PC-9 (cell line): ENCODE measurements around the gene GSDME. TPM values are rescaled to one million over a fixed set of nuclear protein-coding genes. Genes with fewer than 3 reads are reported as not detected.
A peak's percentile ranks its signal among the peaks of the same experiment; 100 is the strongest.

ENCODE experiments used
- BruUV-seq: library from RNA; stranded (reverse); fragments of 400-500 nt; replicated peaks from 2 replicates; lab custom pipeline; 2021; lab: Mats Ljungman, UMichigan
- CTCF ChIA-PET: fragments of 300-600 bp; sonication (Branson Sonifier 250); formaldehyde crosslinking; loops from one replicate; lab custom pipeline; 2022; ENCODE audit warnings: antibody characterized with exemption; lab: Charles Lee
- POLR2A ChIA-PET: fragments of 300-600 bp; sonication (Branson Sonifier 250); formaldehyde crosslinking; loops from one replicate; lab custom pipeline; 2022; ENCODE audit warnings: antibody characterized with exemption; ENCODE audit not compliant: unreplicated experiment; lab: Charles Lee
- DNase-seq, 2 experiments: peaks; one replicate each; pipeline versions ENCODE4 v3.0.0 to v3.0.0-alpha.2; 2015 to 2022; ENCODE audit warnings: mixed read lengths in 1 of 2
- H2AFZ ChIP-seq: fragments of 200-600 bp; sonication (generic); 2 replicates; pipeline ENCODE4 v1.8.1; 2017; ENCODE audit warnings: antibody characterized with exemption
- H3F3A ChIP-seq: fragments of 200-600 bp; sonication (generic); 2 replicates; pipeline ENCODE4 v1.8.1; 2017; ENCODE audit warnings: antibody characterized with exemption, mild to moderate bottlenecking, low read depth; ENCODE audit not compliant: insufficient read depth
- H3K27ac ChIP-seq: fragments of 200-600 bp; sonication (generic); 2 replicates; pipeline ENCODE4 v1.6.1; 2016; ENCODE audit warnings: mixed run types
- H3K27me3 ChIP-seq: fragments of 200-600 bp; sonication (generic); 2 replicates; pipeline ENCODE4 v1.6.1; 2016; ENCODE audit warnings: low read depth, mixed run types; ENCODE audit not compliant: insufficient read depth
- H3K36me3 ChIP-seq: fragments of 200-600 bp; sonication (generic); 2 replicates; pipeline ENCODE4 v1.6.1; 2016; ENCODE audit warnings: low read depth, mixed run types
- H3K4me1 ChIP-seq: fragments of 200-600 bp; sonication (generic); replicated peaks from 2 replicates; pipeline ENCODE4 v1.6.1; 2016; ENCODE audit warnings: mixed run types; ENCODE audit not compliant: insufficient read depth
- H3K4me2 ChIP-seq: fragments of 200-600 bp; sonication (generic); 2 replicates; pipeline ENCODE4 v1.6.1; 2017; ENCODE audit warnings: mixed run types
- H3K4me3 ChIP-seq: fragments of 200-600 bp; sonication (generic); 2 replicates; pipeline ENCODE4 v1.6.1; 2016; ENCODE audit warnings: mixed run types
- H3K79me2 ChIP-seq: fragments of 200-600 bp; sonication (generic); 2 replicates; pipeline ENCODE4 v1.6.1; 2017; ENCODE audit warnings: low read depth, mixed run types
- H3K9me2 ChIP-seq: fragments of 200-600 bp; sonication (generic); 2 replicates; pipeline ENCODE4 v1.8.1; 2017; ENCODE audit warnings: mild to moderate bottlenecking; ENCODE audit not compliant: insufficient read depth
- H3K9me3 ChIP-seq: fragments of 200-600 bp; sonication (generic); 2 replicates; pipeline ENCODE4 v1.8.1; 2016; ENCODE audit warnings: low read depth; ENCODE audit not compliant: insufficient read depth
- H4K20me1 ChIP-seq: fragments of 200-600 bp; sonication (generic); 2 replicates; pipeline ENCODE4 v1.8.1; 2017; ENCODE audit not compliant: insufficient read depth
- EZH2 ChIP-seq: fragments of 200-600 bp; sonication (generic); IDR thresholded peaks from 2 replicates; pipeline ENCODE4 v1.8.0; 2017; ENCODE audit warnings: antibody characterized with exemption, low read depth
- intact Hi-C: fragments of 100-400 bp; cut with micrococcal nuclease; formaldehyde crosslinking; loops from one replicate; pipeline ENCODE4 v1.10.0; 2022; ENCODE audit not compliant: unreplicated experiment
- total RNA-seq: library from RNA; stranded (reverse); gene quantifications from 2 replicates; pipeline ENCODE4 v1.2.3, GENCODE V29; 2021
- TF ChIP-seq, protein P1 (sequence below): fragments of 200-600 bp; sonication (generic); conservative IDR thresholded peaks from 2 replicates; pipeline ENCODE4 v1.6.1; 2017; ENCODE audit warnings: mixed run types, antibody characterized with exemption, mild to moderate bottlenecking, moderate library complexity

Gene GSDME
- total RNA-seq, 1 experiment from 2014 or later: 11.5 TPM

DNA sequence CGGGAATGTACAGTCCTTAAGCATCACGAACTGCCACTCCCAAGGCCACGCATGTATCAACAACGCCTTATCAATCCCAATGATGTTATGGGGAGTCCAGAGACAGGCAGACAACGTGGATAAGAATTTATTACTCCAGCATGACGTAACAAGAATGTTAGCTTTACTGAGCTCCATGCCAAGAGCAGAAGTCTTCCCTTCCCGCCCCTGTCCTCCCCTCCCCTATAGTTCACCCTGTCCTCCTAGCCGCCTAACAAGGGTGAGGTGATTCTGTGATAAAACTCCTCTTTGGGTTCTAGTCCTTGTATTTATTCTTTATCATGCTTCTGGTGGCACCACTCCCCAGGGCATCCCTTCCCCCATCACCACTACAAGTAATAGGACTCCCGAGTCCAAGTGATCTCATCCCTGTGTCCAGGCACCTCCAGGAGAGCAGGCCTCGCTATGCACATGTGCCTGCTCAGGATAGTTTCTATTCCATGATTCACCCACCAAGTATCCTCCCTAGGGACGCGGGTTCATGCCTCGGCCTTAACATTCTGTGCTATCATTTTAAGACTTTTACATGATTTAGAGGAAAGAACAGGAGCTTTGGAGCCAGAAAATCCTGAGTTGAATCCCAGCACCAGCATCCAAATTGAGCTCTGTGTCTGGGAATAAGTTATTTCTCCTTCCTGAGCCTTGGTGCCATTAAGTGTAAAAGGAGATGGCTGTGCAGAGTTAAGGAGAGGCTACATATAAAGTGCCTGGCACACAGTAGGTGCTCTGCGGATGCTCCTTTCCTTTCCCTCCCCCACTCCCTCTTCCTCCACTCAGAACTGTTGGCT is 15.4 kb downstream of the GSDME start:
- Histone ChIP-seq H3K9me3 (peaks cover 16% of the 10 kb centered on the region), H3K36me3 (no peaks in the 10 kb centered on the region), H3K79me2 (no peaks in the 10 kb centered on the region), H2AFZ (no peak overlapping the region), H3K9me2 (no peaks in the 10 kb centered on the region), H3K4me2 (no peak overlapping the region), H3F3A (no peaks in the 10 kb centered on the region), H3K27me3 (no peaks in the 10 kb centered on the region), H3K27ac (no peak overlapping the region), H3K4me1 (no peaks in the 10 kb centered on the region), H3K4me3 (no peak overlapping the region), H4K20me1 (no peaks in the 10 kb centered on the region)
- ChIA-PET CTCF (no interaction called here), POLR2A (no interaction called here)
- intact Hi-C loops: no loop called here
- TF ChIP-seq EZH2: no peak
- TF ChIP-seq, protein P1, sequence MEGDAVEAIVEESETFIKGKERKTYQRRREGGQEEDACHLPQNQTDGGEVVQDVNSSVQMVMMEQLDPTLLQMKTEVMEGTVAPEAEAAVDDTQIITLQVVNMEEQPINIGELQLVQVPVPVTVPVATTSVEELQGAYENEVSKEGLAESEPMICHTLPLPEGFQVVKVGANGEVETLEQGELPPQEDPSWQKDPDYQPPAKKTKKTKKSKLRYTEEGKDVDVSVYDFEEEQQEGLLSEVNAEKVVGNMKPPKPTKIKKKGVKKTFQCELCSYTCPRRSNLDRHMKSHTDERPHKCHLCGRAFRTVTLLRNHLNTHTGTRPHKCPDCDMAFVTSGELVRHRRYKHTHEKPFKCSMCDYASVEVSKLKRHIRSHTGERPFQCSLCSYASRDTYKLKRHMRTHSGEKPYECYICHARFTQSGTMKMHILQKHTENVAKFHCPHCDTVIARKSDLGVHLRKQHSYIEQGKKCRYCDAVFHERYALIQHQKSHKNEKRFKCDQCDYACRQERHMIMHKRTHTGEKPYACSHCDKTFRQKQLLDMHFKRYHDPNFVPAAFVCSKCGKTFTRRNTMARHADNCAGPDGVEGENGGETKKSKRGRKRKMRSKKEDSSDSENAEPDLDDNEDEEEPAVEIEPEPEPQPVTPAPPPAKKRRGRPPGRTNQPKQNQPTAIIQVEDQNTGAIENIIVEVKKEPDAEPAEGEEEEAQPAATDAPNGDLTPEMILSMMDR: no peak
- BruUV-seq: no TSS peak
- peak in 1 of 2 experiments; percentile 14 for DNase-seq

DNA sequence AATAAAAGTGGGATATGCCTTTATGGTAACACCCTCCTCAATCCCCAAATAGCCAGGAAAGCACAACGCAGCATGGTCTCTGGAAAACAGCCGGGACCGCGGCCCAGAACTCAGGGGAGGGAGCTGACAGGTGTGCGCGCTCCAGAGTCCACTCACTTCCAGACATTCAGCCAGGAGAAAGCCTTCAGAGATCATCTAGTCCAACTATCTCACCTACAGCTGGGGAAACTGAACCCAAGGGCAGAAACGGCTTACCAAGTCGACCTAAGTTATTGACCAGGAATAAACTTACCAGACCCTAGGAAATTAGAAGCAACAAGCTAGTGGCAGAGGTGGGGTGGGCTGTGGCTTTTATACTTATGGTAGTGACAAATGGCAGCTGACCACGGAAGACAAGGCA is 16.4 kb downstream of the GSDME start:
- TF ChIP-seq, protein P1: no peak
- no peak for TF ChIP-seq EZH2
- Histone ChIP-seq H3K4me3 (no peak overlapping the region), H3K79me2 (no peaks in the 10 kb centered on the region), H3K4me1 (no peaks in the 10 kb centered on the region), H3K27ac (no peak overlapping the region), H4K20me1 (no peaks in the 10 kb centered on the region), H3K9me3 (peaks cover 16% of the 10 kb centered on the region), H3K9me2 (no peaks in the 10 kb centered on the region), H3K36me3 (no peaks in the 10 kb centered on the region), H3K27me3 (no peaks in the 10 kb centered on the region), H3F3A (no peaks in the 10 kb centered on the region), H3K4me2 (no peak overlapping the region), H2AFZ (no peak overlapping the region)
- DNase-seq: no peak
- BruUV-seq: no TSS peak
- CTCF ChIA-PET: no interaction called here
- intact Hi-C loops: no loop called here
- POLR2A ChIA-PET: no interaction called here

DNA sequence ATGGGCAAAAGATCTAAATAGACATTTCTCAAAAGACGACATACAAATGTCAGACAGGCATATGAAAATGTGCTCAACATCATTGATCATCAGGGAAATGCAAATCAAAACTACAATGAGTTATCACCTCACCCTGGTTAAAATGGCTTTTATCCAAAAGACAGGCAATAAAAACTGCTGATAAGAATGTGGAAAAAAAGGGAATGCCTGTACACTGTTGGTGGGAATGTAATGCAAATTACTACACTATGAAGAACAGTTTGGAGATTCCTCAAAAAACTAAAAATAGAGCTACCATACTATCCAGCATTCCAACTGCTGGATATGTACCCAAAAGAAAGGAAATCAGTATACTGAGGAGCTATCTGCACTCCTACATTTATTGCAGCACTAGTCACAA is 18.0 kb downstream of the GSDME start:
- POLR2A ChIA-PET: no interaction called here
- Histone ChIP-seq H3K27me3 (no peaks in the 10 kb centered on the region), H3K27ac (no peak overlapping the region), H3K4me2 (no peak overlapping the region), H3K36me3 (no peaks in the 10 kb centered on the region), H3K79me2 (no peaks in the 10 kb centered on the region), H2AFZ (no peak overlapping the region), H3K4me1 (peaks cover 3% of the 10 kb centered on the region), H3K9me2 (no peaks in the 10 kb centered on the region), H3K9me3 (peaks cover 16% of the 10 kb centered on the region), H4K20me1 (no peaks in the 10 kb centered on the region), H3F3A (no peaks in the 10 kb centered on the region), H3K4me3 (no peak overlapping the region)
- CTCF ChIA-PET: no interaction called here
- TF ChIP-seq EZH2: no peak
- TF ChIP-seq, protein P1: no peak
- intact Hi-C loops: no loop called here
- no peak for DNase-seq
- no TSS peak for BruUV-seq
